Tongue (tissue), 2 donors: Measurements from ENCODE around the gene C1QC. TPM values are rescaled to one million over a fixed set of nuclear protein-coding genes. Genes with fewer than 3 reads are reported as not detected.

Source experiments
- DNase-seq: peaks from one replicate; pipeline ENCODE4 v3.0.0-alpha.2; 2015
- total RNA-seq: library from RNA; depleted of rRNA; stranded (reverse); fragments of >200 nt; gene quantifications from one replicate; pipeline ENCODE4 v1.2.3, GENCODE V29; 2014

Gene C1QC
- total RNA-seq, 1 donor from 2014 or later, result 20.5 TPM

DNA sequence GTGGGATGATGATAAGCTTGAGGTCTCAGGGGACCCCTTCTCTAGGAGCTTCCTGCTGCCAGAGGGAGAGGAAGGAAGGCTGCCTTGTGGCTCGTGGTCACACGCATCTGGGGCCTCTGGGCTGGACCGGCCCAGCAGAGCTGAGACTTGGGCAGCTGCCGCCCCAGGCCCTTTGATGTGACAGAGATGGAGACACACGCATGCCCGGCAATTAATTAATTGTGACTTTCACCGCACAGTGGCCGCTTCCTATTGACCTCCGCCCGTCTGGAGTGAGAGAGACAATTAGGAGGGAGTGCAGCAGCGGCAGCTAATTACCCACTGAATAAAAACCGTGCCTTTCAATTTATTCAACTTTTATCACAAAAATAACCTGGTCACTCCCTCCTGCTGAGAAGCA is 23.6 kb upstream of the C1QC start:
- DNase-seq, result no peak

DNA sequence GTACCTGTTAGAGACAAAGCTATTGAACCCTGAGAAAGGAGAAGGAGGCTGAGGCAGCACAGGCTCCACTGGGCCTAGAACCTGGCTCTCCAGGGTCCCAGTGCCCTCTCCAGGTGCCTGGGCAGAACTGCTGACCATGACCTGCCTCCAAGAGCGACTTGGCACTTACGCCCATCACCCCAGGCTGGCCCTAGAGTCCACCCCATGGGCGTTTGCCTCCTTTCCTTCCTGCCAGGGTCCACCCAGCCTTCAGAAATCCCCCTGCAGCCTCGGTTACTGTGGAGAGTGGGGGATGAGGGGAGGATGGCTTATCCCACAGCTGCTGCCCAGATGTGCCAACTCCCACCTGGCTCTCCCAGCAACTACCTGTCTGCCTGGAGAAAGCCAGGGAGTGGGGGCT is 21.7 kb upstream of the C1QC start:
- no peak for DNase-seq

DNA sequence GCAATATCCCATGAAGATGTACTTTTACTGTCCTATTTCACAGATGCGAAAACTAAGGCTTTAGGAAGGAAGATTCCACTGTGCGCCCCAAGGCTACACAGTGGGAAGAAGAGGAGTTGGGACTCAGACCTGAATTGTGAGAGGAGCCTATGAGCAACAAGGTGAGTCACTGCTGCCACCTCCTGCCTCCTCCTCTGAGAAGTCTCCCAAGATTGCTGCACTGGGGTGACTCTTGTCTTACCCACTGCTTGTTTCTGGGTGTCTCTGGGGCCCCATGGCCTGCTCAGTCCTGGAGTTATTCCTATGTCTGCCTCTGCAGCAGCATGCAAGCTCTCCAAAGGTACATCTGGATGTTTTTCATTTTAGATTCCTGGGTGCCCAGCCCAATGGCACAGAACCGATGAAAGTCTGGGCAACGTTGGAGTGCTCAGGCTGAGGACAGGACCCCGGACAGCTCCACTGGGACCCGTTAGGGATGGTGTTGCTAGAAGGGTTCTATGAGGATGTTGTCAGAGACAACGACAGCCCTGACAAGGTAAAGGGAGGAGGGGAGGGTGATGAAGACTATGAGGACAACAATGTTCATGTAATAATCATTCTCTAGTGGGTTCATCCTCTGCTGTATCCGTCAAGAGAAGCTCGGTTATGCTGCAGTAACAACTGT is 18.0 kb upstream of the C1QC start:
- DNase-seq, result peak; percentile 24

DNA sequence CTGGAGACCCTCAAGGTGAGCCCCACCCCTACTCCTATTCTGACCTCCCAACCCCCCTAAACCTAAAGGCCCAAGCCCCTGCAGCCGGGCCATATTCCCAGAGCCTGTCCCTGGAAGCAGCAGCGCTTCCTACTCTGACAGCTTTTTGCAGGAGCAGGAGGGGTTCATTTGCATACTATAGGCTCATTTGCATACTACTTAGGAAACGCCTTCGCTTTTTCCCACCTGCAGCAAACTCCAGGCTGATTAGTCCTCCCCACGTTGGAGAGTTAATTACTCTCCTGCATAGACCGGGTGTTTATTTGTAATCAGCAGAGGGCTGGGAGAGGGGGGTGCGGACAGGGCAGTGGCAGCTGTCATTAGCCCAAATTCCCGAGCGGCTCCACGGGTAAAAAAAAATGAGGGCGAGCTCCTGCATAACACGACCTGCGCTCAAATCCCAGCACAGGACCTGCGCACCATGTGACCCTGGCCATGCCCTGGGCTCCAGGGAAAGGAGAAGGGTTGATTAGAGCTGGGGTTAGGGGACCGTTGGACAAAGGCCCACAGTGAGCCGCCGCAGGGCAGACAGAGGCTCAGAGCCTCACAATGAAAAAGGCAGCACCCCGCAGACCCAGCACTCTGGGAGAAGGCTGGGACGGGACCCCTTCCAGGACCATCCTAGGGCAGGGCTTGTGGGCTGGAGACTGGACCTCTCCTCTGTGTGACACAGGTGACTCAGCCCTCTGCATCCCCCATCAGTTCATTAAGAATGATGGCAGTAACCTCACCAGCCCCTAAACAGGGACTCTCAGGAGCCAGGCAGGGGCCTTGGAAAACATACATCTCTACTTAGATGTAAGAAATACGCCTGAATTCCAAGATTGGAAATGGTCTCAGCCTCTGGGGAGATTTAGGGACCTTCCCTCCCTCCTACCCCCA is 16.9 kb upstream of the C1QC start:
- DNase-seq, result no peak

DNA sequence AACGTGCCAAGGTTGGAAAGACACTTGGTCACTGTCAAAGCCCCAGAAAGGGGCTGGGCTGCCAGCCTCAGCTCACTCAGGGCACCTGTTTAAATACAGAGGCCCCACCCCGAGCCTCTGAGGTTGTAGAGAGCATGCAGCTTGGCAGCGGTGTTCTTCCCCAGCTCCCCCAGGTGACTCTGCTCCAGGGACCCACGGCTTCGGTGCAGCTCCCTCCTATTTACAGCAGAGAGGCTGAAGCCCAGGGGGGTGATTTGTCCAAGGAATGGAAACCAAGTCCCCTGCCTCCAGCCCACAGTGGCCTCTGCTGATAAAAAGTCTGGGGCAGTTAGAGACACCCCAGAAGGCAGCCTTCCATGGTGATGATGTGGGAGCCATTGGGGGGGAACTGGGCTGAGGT is 16.1 kb upstream of the C1QC start:
- DNase-seq, result no peak

DNA sequence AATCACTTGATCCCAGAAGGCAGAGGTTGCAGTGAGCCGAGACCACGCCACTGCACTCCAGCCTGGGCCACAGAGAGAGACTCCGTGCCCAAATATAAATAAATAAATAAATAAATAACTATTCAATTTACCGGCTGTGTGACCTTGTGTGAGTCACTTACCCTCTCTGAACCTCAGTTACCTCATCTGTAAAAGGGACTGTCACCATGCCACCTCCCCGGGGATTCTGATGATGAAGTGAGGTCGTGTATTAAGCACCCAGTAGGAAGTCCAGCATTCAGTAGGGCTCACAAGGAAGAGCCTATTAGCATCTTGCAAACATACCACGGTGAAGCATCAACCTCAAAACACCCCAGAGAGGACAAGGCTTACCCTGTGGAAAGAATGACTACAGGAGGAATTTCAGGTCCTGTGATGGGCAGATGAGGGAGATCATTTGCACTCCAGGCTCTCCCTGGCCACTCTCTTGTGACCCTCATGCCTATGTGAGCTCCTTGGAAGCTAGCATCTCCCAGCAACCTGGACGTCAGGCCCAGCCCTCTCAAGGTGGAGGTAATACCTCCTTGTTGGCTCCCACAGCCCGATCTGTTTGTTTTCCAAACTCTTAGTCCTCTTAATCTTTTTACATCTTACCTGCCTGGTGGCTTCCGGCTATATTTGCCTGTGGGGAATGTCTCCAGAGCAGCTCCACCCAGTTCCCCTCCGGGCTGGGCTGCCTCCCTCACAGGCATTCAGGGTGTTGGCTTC is 14.6 kb upstream of the C1QC start:
- DNase-seq, result no peak

DNA sequence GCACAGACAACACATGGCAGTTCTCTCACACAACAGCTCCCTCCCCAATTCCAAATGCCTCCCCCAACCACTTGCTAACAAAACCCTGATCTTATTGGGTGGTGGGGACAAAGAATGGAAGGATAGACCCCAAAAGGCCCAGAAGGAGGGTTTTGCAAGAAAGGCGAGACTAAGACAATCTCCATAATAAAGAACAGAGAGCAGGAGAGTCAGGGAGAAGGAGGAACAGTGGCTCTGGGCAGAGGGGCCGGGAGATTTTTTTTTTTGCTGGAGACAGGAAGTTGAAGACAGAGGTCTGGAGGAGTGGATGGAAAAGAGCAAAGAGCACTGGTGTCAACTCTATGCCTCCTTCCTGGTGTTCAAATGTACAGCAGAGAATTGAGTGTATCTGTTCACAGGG is 13.5 kb upstream of the C1QC start:
- DNase-seq, result no peak

DNA sequence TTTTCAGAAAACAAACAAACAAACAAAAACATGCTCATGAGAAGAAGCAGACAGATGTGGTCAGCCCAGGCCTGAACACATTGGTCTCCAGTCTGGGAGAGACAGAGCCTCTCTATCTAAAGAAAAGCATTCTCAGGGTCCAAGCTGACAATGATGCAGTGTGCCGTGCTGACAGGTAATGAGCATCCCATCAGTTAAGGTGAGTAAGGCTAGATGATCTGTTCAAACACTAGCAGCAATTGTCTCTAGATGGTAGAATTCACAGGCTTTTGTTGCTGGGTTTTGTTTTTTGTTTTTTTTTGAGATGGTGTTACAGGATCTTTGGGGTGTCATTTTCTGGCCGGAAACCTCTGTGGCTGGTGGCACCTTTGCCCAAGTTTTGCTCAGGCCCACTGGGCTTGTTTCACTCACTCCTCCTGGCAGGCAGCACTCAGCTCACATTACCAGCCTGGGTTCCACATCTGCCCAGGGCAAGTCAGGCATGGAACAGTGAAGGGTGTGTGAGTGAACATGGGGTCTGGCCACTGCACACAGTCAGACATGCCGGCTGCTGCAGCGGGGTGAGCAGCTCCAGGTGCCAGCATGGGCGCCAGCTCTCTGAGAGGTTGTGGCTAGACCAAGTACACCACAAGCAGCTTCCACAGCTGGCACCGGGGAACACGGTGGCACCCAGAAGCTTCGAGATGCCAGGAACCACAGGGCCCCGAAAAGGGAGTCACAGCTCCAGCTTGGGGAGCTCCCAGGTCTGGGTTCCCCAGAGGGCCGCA is 9.6 kb upstream of the C1QC start:
- no peak for DNase-seq

DNA sequence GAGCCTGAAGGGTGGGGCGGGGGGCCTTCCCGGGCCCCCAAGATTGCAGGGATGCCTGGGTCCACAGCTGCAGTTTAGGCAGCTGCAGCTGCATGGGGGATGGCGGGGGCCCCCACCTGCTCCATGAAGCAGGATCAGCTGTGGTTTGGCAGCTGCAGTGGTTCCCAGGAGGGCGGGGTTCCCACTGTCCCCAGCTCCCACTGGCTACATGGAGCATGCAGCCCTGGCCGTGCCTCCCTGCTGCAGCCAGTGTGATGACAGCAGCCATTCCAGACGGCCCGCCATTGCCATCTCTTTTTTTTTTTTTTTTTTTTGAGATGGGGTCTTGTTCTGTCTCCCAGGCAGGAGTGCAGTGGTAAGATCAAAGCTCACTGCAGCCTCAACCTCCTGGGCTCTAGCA is 8.0 kb upstream of the C1QC start:
- peak; percentile 68 for DNase-seq

DNA sequence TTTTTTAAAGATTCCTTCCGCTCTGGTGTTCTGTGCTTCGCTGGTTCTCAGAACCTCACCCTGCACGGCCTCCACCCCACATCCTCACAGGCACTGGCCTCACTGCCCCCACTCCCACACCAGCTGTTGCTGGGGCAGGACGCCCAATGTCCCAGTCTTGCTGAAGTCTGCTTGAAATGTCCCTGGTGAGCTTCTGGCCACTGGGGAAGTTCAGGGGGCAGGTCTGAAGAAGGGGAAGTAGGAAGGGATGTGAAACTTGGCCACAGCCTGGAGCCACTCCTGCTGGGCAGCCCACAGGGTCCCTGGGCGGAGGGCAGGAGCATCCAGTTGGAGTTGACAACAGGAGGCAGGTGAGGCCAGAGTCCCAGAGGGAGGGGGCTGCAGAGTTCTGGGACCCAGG is 7.1 kb upstream of the C1QC start, which contains the start of gene C1QA:
Gene C1QA, plus strand, starts transcription at position 276 of the 400 bp plus-strand sequence. CDS start 989 bp downstream, outside the sequence.
- peak; percentile 37 for DNase-seq

DNA sequence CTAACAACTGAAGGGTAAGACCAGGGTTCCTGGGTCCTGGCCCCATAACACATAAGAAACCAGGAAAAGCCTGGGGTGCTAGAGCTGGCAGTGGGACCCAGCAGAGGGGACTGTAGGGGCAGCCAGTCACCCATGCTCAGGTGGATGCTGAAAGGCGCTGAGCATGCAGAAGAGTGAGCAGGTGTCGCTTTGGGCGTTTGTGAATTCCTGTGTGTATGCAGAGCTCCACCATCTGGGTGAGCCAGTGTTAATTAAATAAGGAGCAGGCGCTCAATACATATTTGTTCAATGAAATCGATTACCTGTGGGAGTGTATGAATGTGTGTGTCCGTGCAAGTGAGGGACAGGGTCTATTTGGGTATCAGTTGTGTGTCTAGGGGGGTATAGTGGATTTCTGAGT is 6.5 kb upstream of the C1QC start:
- no peak for DNase-seq

DNA sequence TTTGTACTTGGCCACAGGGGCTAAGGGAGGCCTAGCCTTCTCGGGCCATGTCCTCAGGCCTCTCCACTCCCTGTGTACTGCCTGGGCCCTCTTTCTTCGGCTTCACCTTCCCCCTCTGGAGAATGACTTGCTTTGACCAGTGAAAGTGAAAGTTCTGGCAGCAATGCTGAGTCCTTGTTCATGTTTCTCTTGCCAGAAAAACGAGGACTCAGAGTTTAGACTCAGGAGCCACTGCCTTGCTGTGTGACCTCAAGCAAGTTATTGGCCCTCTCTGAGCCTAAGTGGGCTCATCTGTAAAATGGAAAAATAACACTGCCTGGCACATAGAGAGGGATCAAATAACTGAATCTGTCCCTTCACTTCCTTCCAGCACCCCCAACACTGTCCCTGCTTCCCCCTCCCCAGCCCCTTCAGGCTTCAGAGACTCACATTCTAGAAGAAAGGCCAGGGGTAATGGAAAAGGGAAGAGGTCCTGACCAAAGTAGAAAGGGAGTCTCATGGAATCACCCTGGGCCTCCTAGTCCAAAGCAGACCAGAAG is 5.5 kb upstream of the C1QC start:
- DNase-seq, result no peak

DNA sequence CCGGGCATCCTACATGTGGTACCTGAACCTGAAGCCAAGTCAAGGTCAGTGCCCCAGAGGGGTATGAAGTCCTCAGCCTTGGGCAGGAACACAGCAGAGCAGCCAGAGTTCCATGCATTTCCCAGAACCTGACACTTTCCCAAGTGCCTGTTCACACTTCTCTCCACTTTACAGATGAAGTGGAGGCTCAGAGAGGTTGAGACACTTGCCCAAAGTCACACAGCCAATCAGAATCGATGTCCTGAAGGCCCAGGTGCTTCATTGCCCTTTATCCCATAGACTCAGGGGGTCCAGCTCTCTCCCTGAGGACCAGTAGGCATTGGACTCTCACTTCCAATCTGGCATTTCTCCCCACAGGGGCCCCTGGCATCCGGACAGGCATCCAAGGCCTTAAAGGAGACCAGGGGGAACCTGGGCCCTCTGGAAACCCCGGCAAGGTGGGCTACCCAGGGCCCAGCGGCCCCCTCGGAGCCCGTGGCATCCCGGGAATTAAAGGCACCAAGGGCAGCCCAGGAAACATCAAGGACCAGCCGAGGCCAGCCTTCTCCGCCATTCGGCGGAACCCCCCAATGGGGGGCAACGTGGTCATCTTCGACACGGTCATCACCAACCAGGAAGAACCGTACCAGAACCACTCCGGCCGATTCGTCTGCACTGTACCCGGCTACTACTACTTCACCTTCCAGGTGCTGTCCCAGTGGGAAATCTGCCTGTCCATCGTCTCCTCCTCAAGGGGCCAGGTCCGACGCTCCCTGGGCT is 4.8 kb upstream of the C1QC start:
- DNase-seq, result no peak

DNA sequence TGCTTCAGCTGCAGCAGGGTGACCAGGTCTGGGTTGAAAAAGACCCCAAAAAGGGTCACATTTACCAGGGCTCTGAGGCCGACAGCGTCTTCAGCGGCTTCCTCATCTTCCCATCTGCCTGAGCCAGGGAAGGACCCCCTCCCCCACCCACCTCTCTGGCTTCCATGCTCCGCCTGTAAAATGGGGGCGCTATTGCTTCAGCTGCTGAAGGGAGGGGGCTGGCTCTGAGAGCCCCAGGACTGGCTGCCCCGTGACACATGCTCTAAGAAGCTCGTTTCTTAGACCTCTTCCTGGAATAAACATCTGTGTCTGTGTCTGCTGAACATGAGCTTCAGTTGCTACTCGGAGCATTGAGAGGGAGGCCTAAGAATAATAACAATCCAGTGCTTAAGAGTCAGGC is 4.1 kb upstream of the C1QC start:
- DNase-seq, result peak; percentile 53

DNA sequence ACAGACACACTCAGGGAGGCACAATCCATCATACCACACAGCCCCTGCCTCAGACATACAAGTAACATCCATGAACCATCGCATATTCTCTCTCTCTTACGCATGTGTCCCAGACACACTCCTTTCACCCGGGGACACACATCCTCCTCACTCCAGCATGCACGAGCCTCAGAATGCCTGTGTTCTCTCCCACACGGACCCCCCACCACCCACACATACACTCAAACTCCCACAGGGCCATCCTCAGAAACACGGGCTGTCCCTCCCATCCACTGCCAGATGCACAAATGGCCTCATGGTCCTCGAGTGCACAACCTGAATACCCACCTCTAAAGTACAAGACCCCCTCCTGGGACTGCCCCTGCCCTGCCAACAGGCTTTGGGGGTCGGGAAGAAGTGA is 2.2 kb upstream of the C1QC start:
- DNase-seq, result no peak

DNA sequence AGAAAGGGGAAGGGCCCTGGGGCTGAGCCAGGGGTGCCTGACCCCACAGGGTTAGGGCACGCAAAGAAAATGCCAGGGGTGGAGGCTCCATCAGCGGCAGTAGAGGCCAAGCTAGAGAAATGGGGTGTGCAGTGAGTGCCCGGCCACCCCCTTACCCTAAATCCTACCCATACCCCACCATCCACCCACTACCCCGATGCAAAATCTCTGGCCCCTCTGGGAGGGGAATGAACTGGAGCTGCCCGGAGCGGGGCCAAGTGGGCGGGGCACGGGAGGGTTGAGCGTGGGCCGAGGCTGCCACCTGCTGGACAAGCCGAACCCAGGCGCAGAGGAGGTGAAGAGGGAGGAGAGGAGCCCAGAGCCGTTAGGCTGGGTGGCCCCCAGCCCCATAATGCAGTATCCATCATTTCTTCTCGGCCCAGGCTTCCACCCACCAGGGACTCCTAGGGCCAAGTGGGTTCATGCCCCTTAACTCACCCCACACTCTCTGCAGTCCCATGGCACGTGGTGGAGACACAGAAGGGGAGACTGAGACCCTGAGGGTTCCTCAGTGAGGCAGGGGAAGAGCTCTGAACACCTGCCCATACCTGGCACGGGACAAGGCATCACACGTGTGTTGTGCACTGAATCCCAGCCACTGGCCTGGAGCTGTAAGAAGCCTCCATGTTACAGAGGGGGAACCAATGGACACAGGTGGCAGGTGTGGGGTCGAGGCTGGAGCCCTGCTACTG is 1.4 kb upstream of the C1QC start:
- peak; percentile 88 for DNase-seq

DNA sequence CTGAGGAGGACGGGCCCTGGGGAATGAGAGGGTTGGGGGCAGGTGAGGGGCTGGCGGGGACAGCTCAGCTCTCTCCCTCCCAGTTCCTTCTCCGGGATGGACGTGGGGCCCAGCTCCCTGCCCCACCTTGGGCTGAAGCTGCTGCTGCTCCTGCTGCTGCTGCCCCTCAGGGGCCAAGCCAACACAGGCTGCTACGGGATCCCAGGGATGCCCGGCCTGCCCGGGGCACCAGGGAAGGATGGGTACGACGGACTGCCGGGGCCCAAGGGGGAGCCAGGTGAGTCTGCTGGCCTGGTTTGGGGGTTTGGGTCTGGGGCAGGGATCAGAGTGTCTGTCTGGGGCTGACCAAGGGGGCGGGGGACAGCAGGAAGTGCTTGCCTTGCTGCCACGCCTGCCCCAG is 495 bp downstream of the C1QC start:
- no peak for DNase-seq

DNA sequence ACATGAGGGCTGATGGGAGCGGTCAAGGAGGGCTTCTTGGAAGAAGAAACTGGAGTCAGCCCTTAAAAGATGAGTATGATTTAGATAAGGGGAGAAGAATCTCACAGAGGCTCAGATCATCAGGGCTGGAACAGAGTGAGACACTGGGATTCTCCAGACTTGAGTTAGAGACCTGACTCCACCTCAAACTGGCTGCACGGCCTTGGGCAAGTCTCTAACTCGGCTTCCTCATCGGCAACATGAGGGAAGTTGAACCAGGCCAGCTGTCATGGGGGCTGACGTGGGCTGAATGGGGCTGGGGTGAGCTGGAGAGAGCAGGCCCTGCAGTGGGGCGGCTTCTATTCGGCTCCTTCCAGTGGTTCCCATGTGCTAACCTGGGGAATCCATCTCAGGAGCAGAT is 2.5 kb downstream of the C1QC start:
- no peak for DNase-seq

DNA sequence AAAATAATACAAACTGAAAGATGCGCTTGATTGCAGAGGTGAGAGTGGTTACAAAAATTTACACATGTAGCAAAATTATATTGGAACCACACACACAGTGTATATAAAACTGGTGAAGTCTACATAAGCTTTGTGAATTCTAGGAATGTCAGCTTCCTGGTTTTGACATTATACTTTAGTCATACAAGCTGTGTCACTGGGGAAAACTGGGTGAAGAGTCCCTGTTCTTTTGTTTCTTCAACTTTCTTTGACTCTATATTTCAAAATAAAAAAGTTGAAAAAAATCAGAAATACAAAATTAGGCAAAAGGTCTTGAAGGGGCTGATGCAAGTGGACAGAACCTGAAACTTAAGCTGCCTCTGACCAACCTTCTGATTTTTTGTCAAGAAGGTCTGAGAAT is 3.0 kb downstream of the C1QC start:
- DNase-seq, result no peak

DNA sequence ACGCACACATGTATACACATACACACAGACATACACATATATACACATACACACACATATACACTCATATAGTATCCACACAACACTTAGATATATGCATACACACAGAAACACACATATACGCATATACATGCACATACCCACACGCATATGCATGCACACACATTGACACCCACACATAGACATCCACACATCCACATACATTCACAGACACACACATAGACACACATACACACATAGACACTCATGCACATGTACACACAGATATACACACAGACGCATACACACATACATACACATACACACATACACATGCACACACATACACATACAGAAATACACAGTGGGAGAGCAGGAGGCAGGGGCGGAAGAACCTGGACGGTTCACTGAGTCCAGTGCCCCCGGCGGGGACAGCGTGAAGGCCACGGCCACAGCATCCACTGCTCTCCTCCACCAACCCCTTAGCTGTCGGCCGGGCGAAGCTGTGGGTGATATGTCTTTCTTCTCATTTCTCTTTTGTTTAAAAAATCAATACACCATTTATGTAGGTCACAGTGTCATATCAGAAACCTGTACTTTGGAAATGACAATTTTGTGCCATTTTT is 6.8 kb downstream of the C1QC start:
- DNase-seq, result no peak
